PC-9 (cell line): Measurements from ENCODE around the gene KRTAP9-6. TPM values are rescaled to one million over a fixed set of nuclear protein-coding genes. Genes with fewer than 3 reads are reported as not detected.
"Not testable (repeated sequence)": the region's sequence is repeated elsewhere in the genome, so short reads cannot be mapped to it uniquely, and the experiment has no call there.

Experiments
- BruUV-seq: library from RNA; stranded (reverse); fragments of 400-500 nt; replicated peaks from 2 replicates; lab custom pipeline; 2021; lab: Mats Ljungman, UMichigan
- CTCF ChIA-PET: fragments of 300-600 bp; sonication (Branson Sonifier 250); formaldehyde crosslinking; loops from one replicate; lab custom pipeline; 2022; ENCODE audit warnings: antibody characterized with exemption; lab: Charles Lee
- POLR2A ChIA-PET: fragments of 300-600 bp; sonication (Branson Sonifier 250); formaldehyde crosslinking; loops from one replicate; lab custom pipeline; 2022; ENCODE audit warnings: antibody characterized with exemption; ENCODE audit not compliant: unreplicated experiment; lab: Charles Lee
- DNase-seq, 2 experiments: peaks; one replicate each; pipeline versions ENCODE4 v3.0.0 to v3.0.0-alpha.2; 2015 to 2022; ENCODE audit warnings: mixed read lengths in 1 of 2
- H2AFZ ChIP-seq: fragments of 200-600 bp; sonication (generic); 2 replicates; pipeline ENCODE4 v1.8.1; 2017; ENCODE audit warnings: antibody characterized with exemption
- H3F3A ChIP-seq: fragments of 200-600 bp; sonication (generic); 2 replicates; pipeline ENCODE4 v1.8.1; 2017; ENCODE audit warnings: antibody characterized with exemption, mild to moderate bottlenecking, low read depth; ENCODE audit not compliant: insufficient read depth
- H3K27ac ChIP-seq: fragments of 200-600 bp; sonication (generic); 2 replicates; pipeline ENCODE4 v1.6.1; 2016; ENCODE audit warnings: mixed run types
- H3K27me3 ChIP-seq: fragments of 200-600 bp; sonication (generic); 2 replicates; pipeline ENCODE4 v1.6.1; 2016; ENCODE audit warnings: low read depth, mixed run types; ENCODE audit not compliant: insufficient read depth
- H3K36me3 ChIP-seq: fragments of 200-600 bp; sonication (generic); 2 replicates; pipeline ENCODE4 v1.6.1; 2016; ENCODE audit warnings: low read depth, mixed run types
- H3K4me1 ChIP-seq: fragments of 200-600 bp; sonication (generic); replicated peaks from 2 replicates; pipeline ENCODE4 v1.6.1; 2016; ENCODE audit warnings: mixed run types; ENCODE audit not compliant: insufficient read depth
- H3K4me2 ChIP-seq: fragments of 200-600 bp; sonication (generic); 2 replicates; pipeline ENCODE4 v1.6.1; 2017; ENCODE audit warnings: mixed run types
- H3K4me3 ChIP-seq: fragments of 200-600 bp; sonication (generic); 2 replicates; pipeline ENCODE4 v1.6.1; 2016; ENCODE audit warnings: mixed run types
- H3K79me2 ChIP-seq: fragments of 200-600 bp; sonication (generic); 2 replicates; pipeline ENCODE4 v1.6.1; 2017; ENCODE audit warnings: low read depth, mixed run types
- H3K9me2 ChIP-seq: fragments of 200-600 bp; sonication (generic); 2 replicates; pipeline ENCODE4 v1.8.1; 2017; ENCODE audit warnings: mild to moderate bottlenecking; ENCODE audit not compliant: insufficient read depth
- H3K9me3 ChIP-seq: fragments of 200-600 bp; sonication (generic); 2 replicates; pipeline ENCODE4 v1.8.1; 2016; ENCODE audit warnings: low read depth; ENCODE audit not compliant: insufficient read depth
- H4K20me1 ChIP-seq: fragments of 200-600 bp; sonication (generic); 2 replicates; pipeline ENCODE4 v1.8.1; 2017; ENCODE audit not compliant: insufficient read depth
- CTCF ChIP-seq: fragments of 200-600 bp; sonication (generic); conservative IDR thresholded peaks from 2 replicates; pipeline ENCODE4 v1.6.1; 2017; ENCODE audit warnings: mixed run types, antibody characterized with exemption, mild to moderate bottlenecking, moderate library complexity
- EZH2 ChIP-seq: fragments of 200-600 bp; sonication (generic); IDR thresholded peaks from 2 replicates; pipeline ENCODE4 v1.8.0; 2017; ENCODE audit warnings: antibody characterized with exemption, low read depth
- intact Hi-C: fragments of 100-400 bp; cut with micrococcal nuclease; formaldehyde crosslinking; loops from one replicate; pipeline ENCODE4 v1.10.0; 2022; ENCODE audit not compliant: unreplicated experiment
- total RNA-seq: library from RNA; stranded (reverse); gene quantifications from 2 replicates; pipeline ENCODE4 v1.2.3, GENCODE V29; 2021

Gene KRTAP9-6
- total RNA-seq, 1 experiment from 2014 or later: not detected

DNA sequence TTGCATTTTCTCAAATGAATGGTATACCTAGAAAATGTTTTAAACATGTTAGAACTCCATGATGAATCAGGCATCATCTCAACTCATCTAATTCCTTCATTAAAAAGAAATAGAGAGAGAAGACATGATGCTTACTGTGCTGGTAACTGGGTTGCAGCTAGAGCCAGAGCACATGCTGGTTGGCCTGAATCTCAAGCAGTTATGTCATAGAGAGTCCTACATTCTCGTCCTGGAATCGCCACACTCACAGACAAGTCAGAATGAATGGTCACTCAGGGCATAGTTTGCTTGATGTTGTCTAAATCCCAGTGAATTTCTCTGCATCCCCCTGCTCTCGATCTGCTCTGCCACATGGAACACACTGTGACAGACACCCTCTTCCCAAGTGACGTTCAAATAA is 28.1 kb upstream of the KRTAP9-6 start:
- H3K27ac ChIP-seq, H3K27me3 ChIP-seq, H3K4me2 ChIP-seq, H4K20me1 ChIP-seq, intact Hi-C loops, BruUV-seq, H2AFZ ChIP-seq, POLR2A ChIA-PET, H3K9me2 ChIP-seq, H3K4me3 ChIP-seq, H3K36me3 ChIP-seq, H3K79me2 ChIP-seq, H3K9me3 ChIP-seq, H3K4me1 ChIP-seq, DNase-seq, H3F3A ChIP-seq, CTCF ChIA-PET: not testable (repeated sequence)

- H3K9me2 ChIP-seq, H2AFZ ChIP-seq, H3K4me3 ChIP-seq, H3K36me3 ChIP-seq, intact Hi-C loops, POLR2A ChIA-PET, H3F3A ChIP-seq, H3K4me2 ChIP-seq, H3K27me3 ChIP-seq, BruUV-seq, DNase-seq, H3K9me3 ChIP-seq, H4K20me1 ChIP-seq, CTCF ChIA-PET, H3K79me2 ChIP-seq, H3K27ac ChIP-seq, H3K4me1 ChIP-seq: not testable (repeated sequence)
Observed at GRCh38 chr17:41237949-41238437, 27.2 kb upstream of the KRTAP9-6 start, which contains the start of gene KRTAP9-8. TSS of gene KRTAP9-8 (plus strand) at chr17:41237999. CDS start at chr17:41238052, 53 bp downstream.

DNA sequence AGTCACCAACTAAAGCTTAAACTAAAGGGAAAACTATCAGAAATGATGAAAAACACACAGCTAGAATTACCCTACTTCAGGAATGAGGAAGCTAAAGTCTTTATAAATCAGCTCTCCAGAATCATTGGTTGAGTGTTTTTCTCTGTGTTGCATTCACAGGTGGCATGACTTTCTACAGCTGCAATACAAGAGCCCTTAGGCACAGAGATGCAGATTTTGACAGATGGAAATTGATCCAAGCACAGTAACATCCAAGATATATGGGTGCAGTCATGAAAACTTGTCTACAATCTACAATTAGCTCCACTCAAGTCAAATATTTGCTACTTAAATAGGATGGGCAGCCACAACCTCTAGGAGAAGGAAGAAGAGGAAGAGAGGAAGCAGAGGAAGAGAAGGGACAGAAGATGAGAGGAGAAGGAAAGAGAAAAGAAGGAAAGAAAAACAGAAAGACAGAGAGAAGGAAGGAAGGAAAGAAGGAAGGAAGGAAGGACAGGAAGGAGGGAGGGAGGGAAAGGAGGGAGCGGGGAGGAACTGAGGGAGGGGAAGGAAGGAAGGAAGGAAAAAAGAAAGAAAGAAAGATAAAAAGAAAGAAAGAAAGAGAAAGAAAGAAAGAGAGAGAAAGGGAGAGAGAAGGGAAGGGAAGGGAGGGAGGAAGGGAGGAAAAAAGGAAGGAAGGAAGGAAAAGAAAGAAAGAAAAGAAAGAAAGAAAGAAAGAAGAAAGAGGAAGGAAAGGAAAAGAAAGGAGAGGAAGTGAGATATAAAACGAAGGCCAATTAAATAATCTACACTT is 18.0 kb upstream of the KRTAP9-6 start:
- not testable (repeated sequence) for H3K27ac ChIP-seq

DNA sequence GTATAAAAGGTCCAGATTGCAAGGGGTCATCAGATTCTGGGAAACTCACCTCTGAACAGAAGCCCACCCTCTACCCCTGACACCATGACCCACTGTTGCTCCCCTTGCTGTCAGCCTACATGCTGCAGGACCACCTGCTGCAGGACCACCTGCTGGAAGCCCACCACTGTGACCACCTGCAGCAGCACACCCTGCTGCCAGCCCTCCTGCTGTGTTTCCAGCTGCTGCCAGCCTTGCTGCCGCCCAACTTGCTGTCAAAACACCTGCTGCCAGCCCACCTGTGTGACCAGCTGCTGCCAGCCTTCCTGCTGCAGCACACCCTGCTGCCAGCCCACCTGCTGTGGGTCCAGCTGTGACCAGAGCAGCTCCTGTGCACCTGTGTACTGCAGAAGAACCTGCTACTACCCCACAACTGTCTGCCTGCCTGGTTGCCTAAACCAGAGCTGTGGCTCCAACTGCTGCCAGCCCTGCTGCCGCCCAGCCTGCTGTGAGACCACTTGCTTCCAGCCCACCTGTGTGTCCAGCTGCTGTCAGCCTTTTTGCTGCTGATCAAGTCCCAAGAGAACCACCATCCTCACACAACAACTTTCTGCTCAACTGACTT is 15.4 kb upstream of the KRTAP9-6 start, which contains the start of gene KRTAP9-4:
TSS of gene KRTAP9-4 (plus strand) at position 51 of the 604 bp plus-strand sequence. CDS start at position 85, 34 bp downstream.
- BruUV-seq, H3K79me2 ChIP-seq, intact Hi-C loops, H3K9me2 ChIP-seq, H3K4me2 ChIP-seq, DNase-seq, H3K4me3 ChIP-seq, H3F3A ChIP-seq, H4K20me1 ChIP-seq, H3K27ac ChIP-seq, H3K9me3 ChIP-seq, H3K27me3 ChIP-seq, CTCF ChIA-PET, H3K36me3 ChIP-seq, H2AFZ ChIP-seq, H3K4me1 ChIP-seq: not testable (repeated sequence)
- POLR2A ChIA-PET: interaction anchor here (0.7 kb wide), 1 partner anchor 37 kb away, joined by 3 read pairs; no protein-coding TSS in a partner anchor

More for the DNA sequence above, 18.0 kb upstream of the KRTAP9-6 start:
- BruUV-seq, H3K9me3 ChIP-seq, H3K27me3 ChIP-seq, H3K79me2 ChIP-seq, DNase-seq, CTCF ChIA-PET, POLR2A ChIA-PET, H3K4me2 ChIP-seq, H3F3A ChIP-seq, H3K9me2 ChIP-seq, H3K4me1 ChIP-seq, H3K4me3 ChIP-seq, H2AFZ ChIP-seq, intact Hi-C loops, H3K36me3 ChIP-seq, H4K20me1 ChIP-seq: not testable (repeated sequence)

DNA sequence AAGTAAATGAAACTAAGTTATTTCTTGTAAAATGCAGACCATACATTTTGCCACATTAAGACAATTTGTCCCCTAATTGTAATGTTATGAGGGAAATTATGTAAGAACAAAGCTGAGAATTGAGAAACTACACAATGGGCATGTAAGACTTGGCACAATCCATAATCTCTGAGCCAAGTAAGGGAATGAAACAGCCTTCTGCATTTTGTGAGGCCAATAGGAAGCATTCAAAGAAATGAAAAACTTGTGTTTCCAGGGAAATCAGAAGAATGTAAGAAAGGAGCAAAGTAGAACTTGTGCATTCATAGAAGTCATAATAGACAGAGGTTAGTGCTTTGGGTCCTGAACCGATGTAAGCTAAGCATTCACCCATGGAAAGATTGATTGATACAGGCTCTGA is 13.9 kb upstream of the KRTAP9-6 start:
- H3K4me1 ChIP-seq: 0 out of 2 replicates have a peak, but pooled peaks cover 5% of the 10 kb centered on the region
- no peaks in the 10 kb centered on the region for H3F3A ChIP-seq
- POLR2A ChIA-PET: no interaction called here
- intact Hi-C loops: no loop called here
- H2AFZ ChIP-seq: no peak overlapping the region
- no peak overlapping the region for H3K27ac ChIP-seq
- no peaks in the 10 kb centered on the region for H3K79me2 ChIP-seq
- no peak for DNase-seq
- no TSS peak for BruUV-seq
- no peaks in the 10 kb centered on the region for H3K27me3 ChIP-seq
- no peak overlapping the region for H3K4me3 ChIP-seq
- H3K9me3 ChIP-seq: no peaks in the 10 kb centered on the region
- TF ChIP-seq EZH2: no peak
- no peak for TF ChIP-seq CTCF
- no peaks in the 10 kb centered on the region for H4K20me1 ChIP-seq
- H3K4me2 ChIP-seq: no peak overlapping the region
- no peaks in the 10 kb centered on the region for H3K36me3 ChIP-seq
- no peaks in the 10 kb centered on the region for H3K9me2 ChIP-seq
- CTCF ChIA-PET: no interaction called here
